Ishikawa (cell line): ENCODE results near the gene GAB2.

ENCODE experiments used
- CEBPB ChIP-seq: IDR thresholded peaks from 2 replicates; pipeline ENCODE4 v1.6.1; 2012
- CREB1 ChIP-seq: IDR thresholded peaks from 2 replicates; pipeline ENCODE4 v1.6.1; 2012; ENCODE audit warnings: low read depth
- EGR1 ChIP-seq: IDR thresholded peaks from 2 replicates; pipeline ENCODE4 v1.6.1; 2012
- EP300 ChIP-seq: IDR thresholded peaks from 2 replicates; pipeline ENCODE4 v1.6.1; 2012; ENCODE audit warnings: borderline replicate concordance
- FOXM1 ChIP-seq: IDR thresholded peaks from 2 replicates; pipeline ENCODE4 v1.6.1; 2012; ENCODE audit warnings: low read depth, borderline replicate concordance
- NFIC ChIP-seq: IDR thresholded peaks from 2 replicates; pipeline ENCODE4 v1.6.1; 2012
- RAD21 ChIP-seq: IDR thresholded peaks from 2 replicates; pipeline ENCODE4 v1.6.1; 2012; ENCODE audit warnings: low read depth
- REST ChIP-seq: IDR thresholded peaks from 2 replicates; pipeline ENCODE4 v1.6.1; 2012; ENCODE audit warnings: low read depth, mild to moderate bottlenecking
- TAF1 ChIP-seq: IDR thresholded peaks from 2 replicates; pipeline ENCODE4 v1.6.1; 2012; ENCODE audit warnings: low read depth, mild to moderate bottlenecking
- TCF12 ChIP-seq: IDR thresholded peaks from 2 replicates; pipeline ENCODE4 v1.6.1; 2012; ENCODE audit warnings: low read depth
- TEAD4 ChIP-seq: IDR thresholded peaks from 2 replicates; pipeline ENCODE4 v1.6.1; 2012
- USF1 ChIP-seq: IDR thresholded peaks from 2 replicates; pipeline ENCODE4 v1.6.1; 2012
- YY1 ChIP-seq: IDR thresholded peaks from 2 replicates; pipeline ENCODE4 v1.6.1; 2012; ENCODE audit warnings: low read depth
- ZBTB7A ChIP-seq: IDR thresholded peaks from 2 replicates; pipeline ENCODE4 v1.6.1; 2012; ENCODE audit warnings: low read depth
- TF ChIP-seq, protein P1 (sequence below): IDR thresholded peaks from 2 replicates; pipeline ENCODE4 v1.6.1; 2012

The GAB2 gene

DNA sequence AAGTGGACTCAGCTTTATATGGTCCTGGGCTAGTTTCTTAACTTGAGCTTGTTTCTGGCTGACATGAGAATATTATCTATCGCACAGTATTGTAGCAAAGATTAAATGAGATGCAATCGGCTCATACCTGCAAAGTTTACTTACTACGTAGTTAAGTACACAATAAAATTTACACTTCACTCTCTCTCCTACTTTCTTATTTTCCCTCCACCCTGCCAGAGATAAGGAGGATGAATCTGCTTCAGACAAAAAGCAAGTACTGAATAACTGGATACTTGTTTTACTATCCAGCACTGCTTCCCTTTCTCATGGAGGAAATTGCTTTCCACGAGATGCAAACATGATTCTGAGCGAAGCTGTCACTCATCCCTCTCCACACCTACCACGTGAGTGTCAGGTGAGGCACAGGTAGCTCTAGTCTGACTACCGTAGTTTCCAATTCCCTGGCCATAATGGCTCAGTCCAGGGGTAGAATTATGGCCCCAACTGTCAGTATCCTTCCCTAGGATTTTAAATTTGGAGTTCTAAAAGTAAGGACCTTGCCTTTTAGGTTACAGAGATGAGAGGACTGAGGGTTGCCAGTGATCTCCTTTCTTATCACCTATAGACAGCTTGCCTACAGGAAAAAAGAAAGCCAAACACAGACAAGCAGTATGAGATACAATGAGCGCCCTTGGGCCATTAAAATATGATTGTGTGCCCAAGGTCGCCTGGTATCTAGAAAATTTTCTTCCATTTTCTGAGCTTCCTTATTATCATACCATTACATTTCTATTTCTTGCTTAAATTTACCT lies 39.8 kb downstream of the GAB2 start:
- TF ChIP-seq TCF12, result no peak
- no peak for TF ChIP-seq EGR1
- TF ChIP-seq ZBTB7A, result no peak
- TF ChIP-seq NFIC, result no peak
- TF ChIP-seq EP300, result no peak
- TF ChIP-seq YY1, result no peak
- TF ChIP-seq USF1, result no peak
- no peak for TF ChIP-seq FOXM1
- no peak for TF ChIP-seq REST
- TF ChIP-seq CREB1, result no peak
- TF ChIP-seq, protein P1, sequence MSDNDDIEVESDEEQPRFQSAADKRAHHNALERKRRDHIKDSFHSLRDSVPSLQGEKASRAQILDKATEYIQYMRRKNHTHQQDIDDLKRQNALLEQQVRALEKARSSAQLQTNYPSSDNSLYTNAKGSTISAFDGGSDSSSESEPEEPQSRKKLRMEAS, result no peak
- no peak for TF ChIP-seq CEBPB
- TF ChIP-seq TEAD4, result no peak
- no peak for TF ChIP-seq RAD21

GRCh38 chr11:78376858-78377257 lies 40.8 kb downstream of the GAB2 start:
- TF ChIP-seq CREB1 (no peak), USF1 (no peak), TAF1 (no peak), ZBTB7A (no peak), RAD21 (no peak), EGR1 (no peak), YY1 (no peak), CEBPB (no peak), TEAD4 (no peak), TCF12 (no peak), EP300 (no peak), FOXM1 (no peak), REST (no peak), NFIC (no peak)
- TF ChIP-seq, protein P1, result no peak

GRCh38 chr11:78374917-78375316 lies 42.7 kb downstream of the GAB2 start:
- TF ChIP-seq EP300, result no peak
- TF ChIP-seq TEAD4, result no peak
- no peak for TF ChIP-seq FOXM1
- no peak for TF ChIP-seq ZBTB7A
- TF ChIP-seq CEBPB, result no peak
- TF ChIP-seq USF1, result no peak
- no peak for TF ChIP-seq CREB1
- no peak for TF ChIP-seq NFIC
- TF ChIP-seq TCF12, result no peak
- TF ChIP-seq, protein P1, result no peak
- TF ChIP-seq YY1, result no peak
- no peak for TF ChIP-seq REST
- no peak for TF ChIP-seq RAD21
- no peak for TF ChIP-seq TAF1
- no peak for TF ChIP-seq EGR1
